ENCODE measurements around the gene PDCD11.

DNA sequence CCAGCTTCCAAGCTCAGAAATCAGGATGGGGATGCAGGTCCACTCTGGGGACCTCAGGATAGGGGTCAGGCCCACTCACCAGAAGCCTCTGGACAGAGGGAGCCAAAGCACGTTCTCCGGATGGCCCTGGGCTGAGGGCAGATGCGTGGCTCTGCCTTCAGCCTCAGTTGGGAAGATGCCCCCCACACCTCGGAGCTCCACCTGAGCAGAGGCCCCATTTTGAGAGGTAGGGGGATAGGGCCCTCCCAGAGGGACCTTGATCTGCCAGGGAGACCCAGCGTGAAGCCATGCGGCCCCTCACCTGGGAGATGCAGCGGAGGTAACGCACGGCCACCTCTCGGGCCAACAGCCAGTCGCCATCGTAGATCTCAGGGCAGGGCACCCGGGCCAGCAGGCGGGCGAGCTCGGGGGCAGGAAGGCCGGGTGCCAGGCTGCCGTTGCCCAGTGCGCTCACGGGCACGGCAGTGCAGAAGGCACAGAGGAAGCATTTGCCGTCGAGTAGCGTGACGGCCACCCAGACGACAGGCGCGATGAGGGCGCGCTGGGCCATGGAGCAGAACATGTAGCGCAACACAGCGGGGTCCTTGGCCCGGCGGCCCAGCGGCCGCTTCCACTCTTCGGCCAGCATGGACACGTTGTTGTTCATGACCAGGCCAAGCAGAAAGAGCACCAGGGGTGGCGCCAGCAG, 61.6 kb downstream of the PDCD11 start:
- TF ChIP-seq, protein P1, sequence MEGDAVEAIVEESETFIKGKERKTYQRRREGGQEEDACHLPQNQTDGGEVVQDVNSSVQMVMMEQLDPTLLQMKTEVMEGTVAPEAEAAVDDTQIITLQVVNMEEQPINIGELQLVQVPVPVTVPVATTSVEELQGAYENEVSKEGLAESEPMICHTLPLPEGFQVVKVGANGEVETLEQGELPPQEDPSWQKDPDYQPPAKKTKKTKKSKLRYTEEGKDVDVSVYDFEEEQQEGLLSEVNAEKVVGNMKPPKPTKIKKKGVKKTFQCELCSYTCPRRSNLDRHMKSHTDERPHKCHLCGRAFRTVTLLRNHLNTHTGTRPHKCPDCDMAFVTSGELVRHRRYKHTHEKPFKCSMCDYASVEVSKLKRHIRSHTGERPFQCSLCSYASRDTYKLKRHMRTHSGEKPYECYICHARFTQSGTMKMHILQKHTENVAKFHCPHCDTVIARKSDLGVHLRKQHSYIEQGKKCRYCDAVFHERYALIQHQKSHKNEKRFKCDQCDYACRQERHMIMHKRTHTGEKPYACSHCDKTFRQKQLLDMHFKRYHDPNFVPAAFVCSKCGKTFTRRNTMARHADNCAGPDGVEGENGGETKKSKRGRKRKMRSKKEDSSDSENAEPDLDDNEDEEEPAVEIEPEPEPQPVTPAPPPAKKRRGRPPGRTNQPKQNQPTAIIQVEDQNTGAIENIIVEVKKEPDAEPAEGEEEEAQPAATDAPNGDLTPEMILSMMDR (IDR thresholded peaks at IDR 0.05; ENCODE audit: low read depth, low read length, missing input control) = no peak
- TF ChIP-seq, protein P2, sequence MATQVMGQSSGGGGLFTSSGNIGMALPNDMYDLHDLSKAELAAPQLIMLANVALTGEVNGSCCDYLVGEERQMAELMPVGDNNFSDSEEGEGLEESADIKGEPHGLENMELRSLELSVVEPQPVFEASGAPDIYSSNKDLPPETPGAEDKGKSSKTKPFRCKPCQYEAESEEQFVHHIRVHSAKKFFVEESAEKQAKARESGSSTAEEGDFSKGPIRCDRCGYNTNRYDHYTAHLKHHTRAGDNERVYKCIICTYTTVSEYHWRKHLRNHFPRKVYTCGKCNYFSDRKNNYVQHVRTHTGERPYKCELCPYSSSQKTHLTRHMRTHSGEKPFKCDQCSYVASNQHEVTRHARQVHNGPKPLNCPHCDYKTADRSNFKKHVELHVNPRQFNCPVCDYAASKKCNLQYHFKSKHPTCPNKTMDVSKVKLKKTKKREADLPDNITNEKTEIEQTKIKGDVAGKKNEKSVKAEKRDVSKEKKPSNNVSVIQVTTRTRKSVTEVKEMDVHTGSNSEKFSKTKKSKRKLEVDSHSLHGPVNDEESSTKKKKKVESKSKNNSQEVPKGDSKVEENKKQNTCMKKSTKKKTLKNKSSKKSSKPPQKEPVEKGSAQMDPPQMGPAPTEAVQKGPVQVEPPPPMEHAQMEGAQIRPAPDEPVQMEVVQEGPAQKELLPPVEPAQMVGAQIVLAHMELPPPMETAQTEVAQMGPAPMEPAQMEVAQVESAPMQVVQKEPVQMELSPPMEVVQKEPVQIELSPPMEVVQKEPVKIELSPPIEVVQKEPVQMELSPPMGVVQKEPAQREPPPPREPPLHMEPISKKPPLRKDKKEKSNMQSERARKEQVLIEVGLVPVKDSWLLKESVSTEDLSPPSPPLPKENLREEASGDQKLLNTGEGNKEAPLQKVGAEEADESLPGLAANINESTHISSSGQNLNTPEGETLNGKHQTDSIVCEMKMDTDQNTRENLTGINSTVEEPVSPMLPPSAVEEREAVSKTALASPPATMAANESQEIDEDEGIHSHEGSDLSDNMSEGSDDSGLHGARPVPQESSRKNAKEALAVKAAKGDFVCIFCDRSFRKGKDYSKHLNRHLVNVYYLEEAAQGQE (IDR thresholded peaks at IDR 0.05) = no peak
- TF ChIP-seq JUND (IDR thresholded peaks at IDR 0.05) (no peak), YY1 (IDR thresholded peaks at IDR 0.05) (no peak), GABPA (IDR thresholded peaks at IDR 0.05 in 1 of 2, conservative IDR thresholded peaks at IDR 0.05 in 1 of 2) (no peak), RAD21 (IDR thresholded peaks at IDR 0.05) (no peak), SP1 (IDR thresholded peaks at IDR 0.05) (no peak), HNF4G (IDR thresholded peaks at IDR 0.05) (no peak)

Measured in liver (tissue), 3 donors.